DMS153 (cell line): ENCODE results near the gene YRDC.
A peak's percentile ranks its signal among the peaks of the same experiment; 100 is the strongest.

Experiments
- DNase-seq: peaks from one replicate; lab custom pipeline; 2025; lab: John Stamatoyannopoulos, UW

The YRDC gene, protein sequence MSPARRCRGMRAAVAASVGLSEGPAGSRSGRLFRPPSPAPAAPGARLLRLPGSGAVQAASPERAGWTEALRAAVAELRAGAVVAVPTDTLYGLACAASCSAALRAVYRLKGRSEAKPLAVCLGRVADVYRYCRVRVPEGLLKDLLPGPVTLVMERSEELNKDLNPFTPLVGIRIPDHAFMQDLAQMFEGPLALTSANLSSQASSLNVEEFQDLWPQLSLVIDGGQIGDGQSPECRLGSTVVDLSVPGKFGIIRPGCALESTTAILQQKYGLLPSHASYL

DNA sequence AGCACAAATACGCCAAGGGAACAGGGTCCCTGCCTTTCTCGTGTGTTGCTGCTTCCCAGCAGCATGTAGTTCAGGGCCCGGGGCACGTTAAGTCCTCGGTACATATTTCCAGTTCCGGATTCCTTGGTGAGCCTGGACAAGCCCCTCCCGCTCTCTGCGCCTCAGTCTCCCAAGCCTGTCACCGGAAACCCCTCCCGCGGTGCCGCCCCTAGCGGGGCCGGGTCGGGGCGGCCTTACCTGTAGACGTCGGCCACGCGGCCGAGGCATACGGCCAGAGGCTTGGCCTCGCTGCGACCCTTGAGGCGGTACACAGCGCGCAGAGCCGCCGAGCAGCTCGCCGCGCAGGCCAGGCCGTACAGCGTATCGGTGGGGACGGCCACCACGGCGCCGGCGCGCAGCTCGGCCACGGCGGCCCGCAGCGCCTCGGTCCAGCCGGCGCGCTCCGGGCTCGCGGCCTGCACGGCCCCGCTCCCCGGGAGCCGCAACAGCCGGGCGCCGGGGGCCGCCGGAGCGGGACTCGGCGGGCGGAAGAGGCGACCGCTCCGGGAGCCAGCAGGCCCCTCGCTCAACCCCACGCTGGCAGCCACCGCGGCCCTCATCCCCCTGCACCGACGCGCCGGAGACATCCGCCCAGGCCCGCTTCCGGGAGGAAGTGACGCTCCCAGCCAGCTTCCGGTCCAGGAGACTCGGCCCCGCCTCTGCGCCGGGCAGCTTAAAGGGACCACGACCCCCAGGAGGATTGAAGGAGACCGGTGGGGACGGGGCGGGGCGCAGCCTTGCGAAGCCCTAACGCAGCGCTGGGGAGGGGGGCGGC, at the start of gene YRDC, which contains the start of gene C1orf122:
Gene YRDC (minus strand): TSS at position 654 of the 814 bp plus-strand sequence. CDS start 28 bp downstream, at position 626.
Gene C1orf122 (plus strand): TSS at position 236 of the 814 bp plus-strand sequence. CDS start 615 bp downstream, outside the sequence.
- peak; percentile 80 for DNase-seq

DNA sequence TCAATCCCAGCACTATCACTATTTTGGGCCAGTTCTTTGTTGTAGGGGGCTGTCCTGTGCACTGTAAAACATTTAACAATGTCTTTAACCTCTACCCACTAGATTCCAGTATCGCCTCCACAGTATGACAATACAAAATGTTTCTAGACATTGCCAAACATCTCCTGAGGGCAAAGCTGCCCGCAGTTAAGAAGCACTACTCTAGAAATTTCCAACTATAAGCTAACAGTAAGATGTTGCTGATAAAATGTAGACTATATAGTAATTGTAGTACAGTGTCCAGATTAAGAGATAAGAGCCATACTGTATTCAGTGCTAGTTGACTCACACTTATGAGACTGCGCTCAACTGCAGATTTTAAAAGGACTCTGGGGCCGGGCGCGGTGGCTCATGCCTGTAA, 46.4 kb upstream of the YRDC start:
- no peak for DNase-seq

DNA sequence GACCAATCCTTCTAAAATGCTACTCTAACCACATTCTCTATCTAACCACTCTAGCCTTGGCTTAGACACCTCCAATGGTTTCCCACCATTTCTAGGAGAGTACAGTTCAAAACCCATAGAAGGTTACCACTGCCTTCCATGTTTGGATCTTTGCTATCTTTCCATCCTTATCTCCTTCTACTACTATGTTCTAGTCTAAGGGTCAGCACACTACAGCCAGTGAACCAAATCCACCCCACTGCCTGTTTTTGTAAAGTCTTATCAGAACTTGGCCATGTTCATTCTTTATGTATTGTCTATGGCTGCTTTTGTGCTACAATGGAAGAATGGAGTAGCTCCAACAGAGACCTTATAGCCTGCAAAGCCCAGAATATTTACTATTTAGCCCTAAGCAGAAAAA, 45.1 kb upstream of the YRDC start:
- no peak for DNase-seq

DNA sequence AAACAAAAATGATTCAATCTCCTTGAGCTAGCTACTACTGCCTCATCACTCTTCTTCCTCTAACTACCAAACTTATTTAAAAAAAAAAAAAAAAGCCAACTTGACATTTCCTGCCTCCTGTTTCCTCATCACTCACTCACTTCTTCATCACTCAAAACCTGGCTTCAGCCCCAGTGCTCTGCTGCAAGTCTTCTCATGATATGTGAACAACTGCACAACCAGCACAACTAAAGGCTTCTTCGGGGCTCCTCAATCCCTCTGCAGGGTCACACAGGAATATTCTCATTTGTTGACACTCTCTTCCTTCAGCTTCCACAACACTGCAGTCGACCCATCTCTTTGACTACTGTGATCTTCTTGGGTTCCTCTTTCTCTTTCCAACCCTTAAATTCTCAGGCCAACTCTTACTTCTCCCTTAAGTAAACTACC, 43.8 kb upstream of the YRDC start:
- DNase-seq = no peak

DNA sequence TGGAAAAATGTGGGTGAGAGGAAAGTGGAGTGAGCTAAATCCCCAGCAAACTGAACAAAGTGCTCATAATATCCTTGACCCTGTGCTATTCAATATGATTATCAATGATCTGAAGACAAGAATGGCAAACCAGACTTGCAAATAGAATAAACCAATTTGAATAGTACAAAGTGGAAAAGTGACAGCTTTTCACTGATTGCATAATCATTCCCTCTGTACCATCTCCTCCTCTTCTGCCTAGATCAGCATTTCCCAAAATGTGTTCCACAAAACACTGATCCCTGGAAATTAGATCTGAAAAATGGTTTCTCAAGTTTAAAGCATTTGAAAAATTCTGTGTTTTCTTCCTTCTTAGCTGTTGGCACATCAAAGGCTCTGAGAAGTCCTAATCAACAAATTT, 43.3 kb upstream of the YRDC start:
- DNase-seq = no peak

DNA sequence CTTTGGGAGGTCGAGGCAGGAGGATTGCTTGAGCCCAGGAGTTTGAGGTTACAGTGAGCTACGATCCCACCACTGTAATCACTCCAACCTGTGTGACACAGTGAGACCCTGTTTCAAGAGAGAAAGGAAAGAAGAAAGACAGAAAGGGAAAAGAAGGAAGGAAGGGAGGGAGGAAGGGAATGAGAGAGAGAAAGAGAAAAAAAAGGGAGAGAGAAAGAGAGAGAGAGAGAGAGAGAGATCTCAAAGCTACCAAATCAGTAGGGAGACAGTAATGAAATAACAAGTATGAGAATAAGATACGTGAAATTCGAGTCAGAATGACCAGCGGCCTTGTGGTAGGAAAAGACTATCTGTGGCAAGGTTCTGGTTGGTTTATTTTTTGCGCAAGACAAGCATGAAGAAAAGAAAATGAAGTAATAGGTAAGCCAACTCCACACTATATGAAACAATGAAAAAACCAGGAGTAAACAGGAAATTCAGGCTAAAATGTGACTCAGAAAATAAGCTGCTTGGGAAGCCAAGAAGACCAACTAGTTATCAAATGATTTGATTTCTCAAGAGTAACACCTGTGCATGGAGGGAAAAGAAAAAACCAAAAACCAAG, 42.4 kb upstream of the YRDC start:
- no peak for DNase-seq

DNA sequence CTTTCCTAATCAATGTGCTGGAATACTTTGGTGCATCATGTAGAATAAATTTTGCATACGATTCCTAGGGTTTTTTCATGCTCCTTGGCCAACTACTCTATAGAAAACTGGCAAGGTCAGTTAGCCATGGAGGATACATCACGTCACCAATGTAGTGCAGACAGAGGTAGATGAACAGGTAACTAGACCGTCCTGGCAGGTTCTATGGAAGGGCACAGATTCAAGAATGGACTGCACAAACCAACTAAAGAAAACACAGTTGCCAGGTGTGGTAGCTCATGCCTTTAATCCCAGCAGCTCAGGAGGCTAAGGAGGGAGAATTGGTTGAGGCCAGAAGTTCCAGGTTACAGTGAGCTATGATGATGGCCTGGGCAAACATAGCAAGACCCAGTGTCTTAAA, 41.5 kb upstream of the YRDC start:
- no peak for DNase-seq

DNA sequence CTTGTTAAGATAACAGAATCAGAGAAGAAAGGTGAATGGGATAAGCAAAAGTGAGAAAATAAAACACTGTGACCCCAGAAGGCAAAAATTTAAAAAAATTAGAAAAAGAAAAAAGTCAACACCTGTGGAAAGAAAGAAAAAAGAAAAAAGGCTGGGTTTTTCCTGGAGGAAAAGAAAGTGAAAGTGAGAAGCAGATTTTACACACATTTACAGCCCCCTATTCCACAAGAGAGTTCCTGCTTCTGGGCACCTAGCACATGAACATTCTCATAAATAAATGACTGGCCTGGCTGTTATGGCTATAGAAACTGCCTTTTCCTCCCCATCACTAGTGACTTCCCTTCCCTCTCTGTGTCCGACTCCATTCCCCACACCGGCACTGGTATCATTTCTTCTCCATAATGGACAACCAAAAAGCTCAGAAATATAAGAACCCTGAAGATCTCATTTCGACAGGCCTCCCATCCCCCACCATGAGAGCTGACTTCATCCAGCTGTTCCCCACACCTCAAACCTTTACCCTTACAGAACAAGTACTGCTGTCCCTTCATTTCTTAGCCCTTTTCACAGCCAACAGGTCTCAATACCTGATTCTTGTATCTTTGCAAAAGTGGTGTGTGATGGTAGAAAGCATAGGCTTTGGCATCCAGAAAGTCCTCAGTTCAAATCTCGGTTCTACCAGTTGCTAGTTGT, 38.8 kb upstream of the YRDC start:
- no peak for DNase-seq

DNA sequence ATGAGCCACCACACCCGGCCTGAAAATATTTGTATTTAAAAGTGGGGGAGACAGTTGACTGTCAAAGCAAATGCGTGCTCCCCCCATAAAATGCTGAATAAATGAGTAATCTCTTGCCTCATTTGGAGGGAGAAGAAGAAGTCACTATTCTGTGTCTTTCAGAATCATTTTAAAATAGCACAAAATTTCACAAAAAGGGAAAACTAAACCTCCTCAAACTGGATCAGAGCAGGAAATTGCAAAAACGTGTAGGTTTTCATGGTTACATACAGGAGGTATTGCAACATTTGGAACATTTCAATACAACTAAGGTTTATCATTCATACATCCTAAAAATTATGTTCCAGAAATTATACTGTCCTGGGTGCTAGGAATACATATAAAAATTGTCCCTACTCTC, 37.8 kb upstream of the YRDC start:
- no peak for DNase-seq

DNA sequence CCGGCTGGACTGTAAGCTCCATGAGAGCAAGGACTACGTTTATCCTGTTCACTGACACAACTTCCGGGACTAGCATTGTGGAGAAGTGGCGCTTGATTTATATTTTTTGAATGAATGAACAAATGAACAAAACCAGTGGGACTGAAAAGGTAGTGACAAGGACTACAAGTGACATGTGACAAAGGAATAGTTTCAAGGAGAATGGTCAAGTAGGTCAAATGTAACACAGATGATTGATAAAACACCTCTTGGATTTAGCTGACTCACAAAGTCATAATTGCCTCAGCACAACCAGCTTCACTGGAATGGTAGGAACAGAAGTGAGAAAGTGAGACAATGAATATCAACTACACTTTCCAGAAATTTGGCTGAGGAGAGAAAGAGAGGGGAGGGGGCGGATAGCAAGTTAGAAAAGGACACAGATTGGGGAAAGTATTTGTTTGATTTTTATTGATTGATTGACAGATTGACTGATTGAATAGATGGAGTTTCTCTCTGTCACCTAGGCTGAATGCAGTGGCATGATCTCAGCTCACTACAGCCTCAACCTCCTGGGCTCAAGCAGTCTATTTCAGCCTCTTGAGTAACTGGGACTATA, 37.1 kb upstream of the YRDC start:
- DNase-seq = no peak

DNA sequence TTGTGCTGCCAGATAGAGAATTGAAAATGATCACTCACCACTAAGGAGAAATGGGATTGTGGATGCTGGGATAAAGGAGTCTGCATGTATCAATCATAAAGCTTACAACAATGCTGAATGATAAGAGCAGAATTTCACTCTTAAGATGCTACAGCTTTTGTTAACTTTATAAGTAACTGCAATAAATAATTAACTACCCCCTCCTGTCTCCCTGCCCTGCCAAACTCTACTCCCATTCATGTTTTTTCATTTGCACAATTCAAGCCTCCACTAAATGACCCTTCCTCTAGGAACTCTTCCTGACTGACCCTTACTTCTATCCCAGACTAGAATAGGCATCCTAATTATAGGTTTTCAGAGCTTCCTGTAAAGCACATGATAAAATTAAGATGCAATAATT, 36.5 kb upstream of the YRDC start:
- no peak for DNase-seq

DNA sequence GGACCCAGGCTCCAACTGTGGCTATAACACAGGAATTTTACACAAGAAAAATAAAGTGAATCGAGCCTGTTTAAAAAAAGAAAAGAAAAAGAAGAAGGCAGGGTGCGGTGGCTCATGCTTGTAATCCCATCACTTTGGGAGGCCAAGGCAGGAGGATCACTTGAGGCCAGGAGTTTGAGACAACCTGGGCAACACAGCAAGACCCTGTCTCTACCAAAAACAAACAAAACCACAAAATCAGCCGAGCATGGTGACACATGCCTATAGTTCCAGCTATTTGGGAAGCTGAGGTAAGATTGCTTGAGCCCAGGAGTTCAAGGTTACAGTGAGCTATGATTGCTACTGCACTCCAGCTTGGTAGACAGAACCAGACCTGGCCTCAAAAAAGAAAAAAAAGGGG, 33.6 kb upstream of the YRDC start:
- no peak for DNase-seq

DNA sequence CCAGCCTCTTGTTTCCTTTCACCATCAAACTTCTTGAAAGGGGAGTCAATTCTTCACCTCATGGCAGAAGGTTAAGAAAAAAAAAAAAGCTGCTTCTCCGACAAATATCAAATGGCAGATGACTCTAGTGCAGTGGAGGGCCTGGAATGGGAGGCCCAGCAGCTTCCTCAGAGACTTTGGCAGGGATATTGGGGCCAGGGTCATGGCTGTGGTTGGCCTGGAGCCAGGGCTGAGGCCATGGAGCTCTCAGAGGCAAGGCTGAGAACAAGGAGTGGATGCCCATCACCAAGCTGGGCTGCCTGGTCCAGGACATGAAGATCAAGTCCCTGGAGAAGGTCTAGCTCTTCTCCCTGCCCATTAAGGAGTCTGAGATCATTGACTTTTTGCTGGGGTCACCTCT, 32.7 kb upstream of the YRDC start:
- DNase-seq = no peak

DNA sequence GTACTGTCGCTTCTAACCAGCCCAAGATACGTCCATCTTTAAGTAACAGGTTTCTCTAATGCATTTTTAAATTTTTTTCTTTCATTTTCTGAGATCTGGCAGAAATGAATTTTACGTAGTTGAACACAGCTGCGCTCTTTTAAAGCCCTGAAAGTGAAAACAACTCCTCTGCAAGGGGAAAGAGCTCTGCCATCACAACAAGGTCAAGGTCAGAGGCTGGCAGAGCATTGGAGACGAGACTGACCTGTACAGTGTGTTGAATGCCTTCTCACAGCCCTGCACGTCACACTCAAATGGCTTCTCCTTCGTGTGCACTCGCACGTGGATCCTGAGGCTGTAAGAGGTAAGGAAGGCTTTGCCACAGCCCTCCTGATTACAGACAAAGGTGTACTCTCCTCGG, 31.7 kb upstream of the YRDC start:
- no peak for DNase-seq

DNA sequence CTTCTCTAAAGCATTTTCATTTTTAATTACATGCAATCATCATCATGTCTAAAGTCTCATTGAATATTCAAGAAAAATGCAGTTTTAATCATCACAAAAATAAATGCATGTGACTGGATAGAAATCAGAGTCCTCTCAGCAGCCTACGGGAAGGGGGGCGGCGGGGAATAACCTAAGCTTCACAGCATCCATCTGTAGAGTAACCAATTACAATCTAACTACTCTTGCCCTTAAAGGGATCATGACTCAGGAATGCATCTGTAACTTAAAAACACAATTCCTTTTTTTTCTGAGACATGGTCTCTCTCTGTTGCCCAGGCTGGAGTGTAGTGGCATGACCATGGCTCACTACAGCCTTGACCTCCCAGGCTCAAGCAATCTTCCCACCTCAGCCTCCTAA, 28.8 kb upstream of the YRDC start:
- no peak for DNase-seq

DNA sequence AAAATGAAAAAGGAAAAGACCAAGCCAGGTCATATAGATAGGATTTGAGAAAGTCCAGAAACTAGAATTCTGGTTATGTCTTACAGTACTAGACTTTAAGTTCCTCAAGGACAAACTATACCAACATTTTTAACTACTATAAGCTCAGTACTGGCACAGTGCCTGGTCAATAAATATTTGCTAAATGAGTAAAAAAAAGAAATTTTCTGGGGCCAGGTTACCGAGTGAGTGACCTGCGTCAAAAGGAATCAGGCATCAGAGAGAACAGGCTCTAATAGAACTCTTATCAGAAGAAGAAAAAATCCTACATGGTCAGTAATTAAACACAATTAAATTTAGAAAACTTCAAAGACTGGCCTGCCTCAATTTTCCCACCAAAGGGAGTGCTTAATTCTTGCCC, 23.8 kb upstream of the YRDC start:
- no peak for DNase-seq

DNA sequence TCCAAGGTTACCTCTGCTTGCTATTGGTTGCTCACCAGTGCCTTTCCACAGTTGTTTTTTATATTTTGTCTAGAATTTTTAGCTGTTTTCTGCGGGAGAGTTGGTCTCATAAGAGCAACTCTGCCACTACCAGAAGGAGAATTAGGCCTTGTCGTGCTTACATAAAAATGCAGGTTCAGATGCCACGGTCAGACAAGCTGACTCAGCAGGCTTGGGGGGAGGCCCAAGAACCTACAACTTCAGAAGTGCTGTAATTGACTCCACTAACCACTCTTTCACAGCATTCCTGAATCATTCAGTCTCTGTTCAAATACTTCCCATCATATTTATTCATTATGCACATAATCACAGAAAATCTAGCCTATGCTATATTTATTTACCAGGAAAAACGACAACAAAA, 23.1 kb upstream of the YRDC start:
- DNase-seq = no peak

DNA sequence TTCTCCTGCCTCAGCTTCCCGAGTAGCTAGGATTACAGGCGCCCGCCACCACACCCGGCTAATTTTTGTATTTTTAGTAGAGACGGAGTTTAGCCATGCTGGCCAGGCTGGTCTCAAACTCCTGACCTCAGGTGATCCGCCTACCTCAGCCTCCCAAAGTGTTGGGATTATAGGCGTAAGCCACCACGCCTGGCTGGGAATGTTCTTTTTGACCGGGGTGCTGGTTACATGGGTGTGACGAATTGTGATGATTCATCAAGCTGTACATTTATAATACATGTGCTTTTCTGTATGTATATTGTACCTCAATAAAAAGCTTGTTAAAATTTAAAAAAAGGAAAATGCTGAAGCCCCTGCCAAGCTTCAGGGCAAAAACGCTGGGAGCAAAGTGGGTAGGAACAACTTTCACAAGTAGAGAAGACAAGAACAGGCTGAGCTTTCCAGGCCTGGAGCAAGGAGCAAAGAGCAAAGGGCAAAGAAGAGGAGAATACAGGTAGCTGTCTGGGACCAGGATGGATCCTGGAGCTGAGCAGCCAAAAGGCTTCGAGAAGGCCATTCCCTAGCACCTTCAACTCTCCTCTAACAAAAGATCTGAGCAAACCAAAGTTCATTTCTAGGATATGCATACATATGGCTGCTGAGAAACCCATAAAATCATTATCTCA, 20.5 kb upstream of the YRDC start:
- no peak for DNase-seq

DNA sequence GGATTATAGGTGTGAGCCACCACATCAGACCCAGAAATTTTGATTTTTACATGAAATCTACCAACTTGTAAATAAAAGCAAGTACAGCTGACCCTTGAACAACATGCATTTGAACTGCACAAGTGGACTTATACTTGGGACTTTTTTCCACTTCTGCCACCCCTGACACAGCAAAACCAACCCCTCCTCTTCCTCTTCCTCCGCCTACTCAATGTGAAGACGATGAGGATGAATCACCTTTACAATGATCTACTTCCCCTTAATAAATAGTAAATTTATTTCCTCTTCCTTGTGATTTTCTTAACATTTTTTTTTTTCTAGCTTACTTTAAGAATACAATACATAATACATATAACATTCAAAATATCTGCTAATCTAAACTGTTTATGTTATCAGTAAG, 17.5 kb upstream of the YRDC start:
- DNase-seq = no peak

DNA sequence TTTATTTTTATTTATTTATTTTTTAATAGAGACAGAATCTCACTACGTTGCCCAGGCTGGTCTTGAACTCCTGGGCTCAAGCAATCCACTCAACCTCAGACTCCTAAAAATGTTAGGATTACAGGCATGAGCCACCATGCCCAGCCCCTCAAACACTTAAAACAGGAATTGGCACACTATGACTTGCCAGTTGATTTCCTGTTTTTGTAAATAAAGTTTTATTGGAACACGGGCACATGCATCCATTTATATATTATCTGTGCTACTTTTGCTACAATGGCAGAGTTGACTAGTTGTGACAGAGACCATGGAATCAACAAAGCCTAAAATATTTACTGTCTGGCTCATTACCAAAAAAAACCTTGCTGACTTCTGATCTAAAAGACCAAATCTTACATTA, 16.0 kb upstream of the YRDC start:
- no peak for DNase-seq
